GM12872 (cell line): ENCODE results near the gene L1CAM.

Source experiments
- TF ChIP-seq, protein P1 (sequence below): IDR thresholded peaks from 3 replicates; pipeline ENCODE4 v1.5.1; 2011; ENCODE audit warnings: low read depth, mild to moderate bottlenecking, low read length, moderate library complexity; ENCODE audit not compliant: insufficient read depth

The L1CAM gene

DNA sequence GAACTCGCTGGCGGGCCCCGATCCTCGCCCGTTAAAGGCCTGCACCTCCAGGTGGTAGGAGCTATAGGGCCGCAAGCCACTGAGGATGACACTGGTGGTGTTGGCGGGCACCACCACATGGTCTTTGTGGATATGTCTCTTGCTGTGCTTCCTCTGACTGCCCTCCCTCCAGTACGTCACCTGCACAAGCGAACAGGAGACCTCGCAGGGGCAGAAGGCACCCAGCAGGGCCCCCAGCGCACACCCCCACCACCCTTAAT lies 20.7 kb downstream of the L1CAM start:
- TF ChIP-seq, protein P1, sequence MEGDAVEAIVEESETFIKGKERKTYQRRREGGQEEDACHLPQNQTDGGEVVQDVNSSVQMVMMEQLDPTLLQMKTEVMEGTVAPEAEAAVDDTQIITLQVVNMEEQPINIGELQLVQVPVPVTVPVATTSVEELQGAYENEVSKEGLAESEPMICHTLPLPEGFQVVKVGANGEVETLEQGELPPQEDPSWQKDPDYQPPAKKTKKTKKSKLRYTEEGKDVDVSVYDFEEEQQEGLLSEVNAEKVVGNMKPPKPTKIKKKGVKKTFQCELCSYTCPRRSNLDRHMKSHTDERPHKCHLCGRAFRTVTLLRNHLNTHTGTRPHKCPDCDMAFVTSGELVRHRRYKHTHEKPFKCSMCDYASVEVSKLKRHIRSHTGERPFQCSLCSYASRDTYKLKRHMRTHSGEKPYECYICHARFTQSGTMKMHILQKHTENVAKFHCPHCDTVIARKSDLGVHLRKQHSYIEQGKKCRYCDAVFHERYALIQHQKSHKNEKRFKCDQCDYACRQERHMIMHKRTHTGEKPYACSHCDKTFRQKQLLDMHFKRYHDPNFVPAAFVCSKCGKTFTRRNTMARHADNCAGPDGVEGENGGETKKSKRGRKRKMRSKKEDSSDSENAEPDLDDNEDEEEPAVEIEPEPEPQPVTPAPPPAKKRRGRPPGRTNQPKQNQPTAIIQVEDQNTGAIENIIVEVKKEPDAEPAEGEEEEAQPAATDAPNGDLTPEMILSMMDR, result no peak

DNA sequence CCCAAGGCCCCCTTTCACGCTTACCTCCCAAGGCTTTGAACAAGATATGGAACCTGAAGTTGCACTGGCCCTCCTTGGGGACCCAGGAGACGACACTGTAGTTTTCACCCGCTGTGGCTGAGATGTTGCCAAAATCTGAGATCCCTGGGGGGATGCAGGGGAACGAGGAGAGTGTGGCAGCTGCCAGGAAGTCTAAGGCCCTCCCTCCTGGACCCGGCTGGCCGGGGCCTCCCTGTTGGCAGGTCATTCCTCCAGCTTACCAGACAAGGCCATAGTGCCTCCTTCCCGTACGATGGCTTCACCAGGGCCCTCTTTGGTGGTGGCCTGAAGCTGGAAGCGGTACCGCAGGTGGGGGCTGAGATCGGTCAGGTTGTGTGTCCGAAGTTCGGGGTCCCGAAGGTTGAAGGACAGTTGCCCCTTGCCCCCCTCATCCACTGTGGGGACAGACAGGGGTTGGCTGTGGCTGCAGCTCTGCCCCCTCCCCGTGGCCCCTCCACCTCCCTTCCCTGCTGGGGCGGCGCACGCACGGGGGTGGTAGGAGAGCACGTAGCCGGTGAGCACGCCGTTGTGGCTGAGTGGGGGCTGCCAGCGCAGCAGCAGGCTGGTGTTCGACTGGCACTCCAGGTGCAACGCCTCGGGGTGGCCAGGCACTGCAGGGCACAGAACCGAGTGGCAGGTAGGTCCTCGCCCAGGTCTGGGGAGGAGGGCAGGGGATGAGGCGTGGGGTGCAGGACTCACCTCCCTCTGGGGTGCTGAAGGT lies 21.2 kb downstream of the L1CAM start:
- TF ChIP-seq, protein P1, result no peak

GRCh38 chrX:153864101-153864500 lies 21.9 kb downstream of the L1CAM start:
- TF ChIP-seq, protein P1, result no peak

GRCh38 chrX:153863251-153863991 lies 22.6 kb downstream of the L1CAM start:
- TF ChIP-seq, protein P1, result no peak

GRCh38 chrX:153862369-153863250 lies 23.4 kb downstream of the L1CAM start:
- TF ChIP-seq, protein P1, result no peak

DNA sequence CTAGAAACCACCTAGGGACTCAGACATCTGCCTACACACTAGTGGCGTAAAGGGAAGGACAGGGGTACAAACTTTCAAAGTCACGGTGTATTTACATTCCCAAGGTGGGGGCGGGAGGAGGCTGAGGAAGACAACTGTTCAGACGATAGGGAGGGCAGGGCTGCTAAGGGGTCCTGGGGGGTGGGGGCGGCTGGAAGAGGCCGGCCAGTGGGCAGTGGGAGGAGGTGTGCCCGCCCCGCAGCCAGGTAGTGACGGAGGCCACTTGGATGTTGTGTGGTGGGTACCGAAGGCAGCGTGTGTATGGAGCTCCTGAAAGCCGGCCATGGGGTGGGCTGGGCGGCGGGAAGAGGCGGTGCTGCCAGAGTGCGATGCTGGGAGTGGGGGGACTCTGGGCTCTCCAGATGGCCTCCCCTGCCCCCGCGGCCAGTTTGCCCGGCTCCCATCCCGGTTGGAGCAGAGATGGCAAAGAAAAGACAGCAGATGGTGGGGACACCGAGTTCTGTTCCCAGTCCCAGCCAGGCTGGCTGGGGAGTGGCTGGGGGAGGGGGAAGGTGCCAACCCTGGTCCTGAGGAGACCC lies 24.2 kb downstream of the L1CAM start:
- TF ChIP-seq, protein P1, result no peak

- TF ChIP-seq, protein P1, result no peak
These were observed 24.8 kb downstream of the L1CAM start for GRCh38 chrX:153861151-153861550.
